ENCODE measurements around the gene LSAMP. TPM values are rescaled to one million over a fixed set of nuclear protein-coding genes. Genes with fewer than 3 reads are reported as not detected.

LSAMP gene
- total RNA-seq, 1 experiment from 2014 or later: 3.1 TPM

DNA sequence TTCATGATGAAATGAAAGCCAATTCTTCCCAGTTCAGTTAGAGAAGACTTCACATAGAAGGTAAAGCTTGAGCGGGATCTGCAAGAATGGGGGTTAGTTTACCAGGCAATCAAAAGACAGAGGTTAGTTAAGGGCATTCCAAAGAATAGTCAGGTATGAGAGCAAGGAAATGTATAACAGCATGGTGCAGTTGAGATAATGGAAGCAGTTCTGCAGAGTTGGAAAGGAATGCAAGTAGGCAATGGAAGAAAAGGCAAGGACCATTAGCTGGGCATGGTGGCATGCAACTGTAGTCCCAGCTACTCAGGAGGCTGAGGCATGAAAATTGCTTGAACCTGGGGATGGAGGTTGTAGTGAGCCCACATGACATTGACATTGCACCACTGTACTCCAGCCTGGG lies 55.0 kb downstream of the LSAMP start:
- ATAC-seq (no peak), DNase-seq (ENCODE audit: low read depth, low spot score) (no peak)
- BruUV-seq (replicated peaks): no TSS peak
- Histone ChIP-seq H3K4me3 (ENCODE audit: low read depth in 2 of 2, low read length in 2 of 2) (no peak overlapping the region), H3K9me3 (ENCODE audit: control insufficient read depth, insufficient read depth, low read depth, low read length) (no peaks in the 10 kb centered on the region), H3K27me3 (ENCODE audit: control insufficient read depth, insufficient read depth, low read length) (no peaks in the 10 kb centered on the region), H3K27ac (ENCODE audit: low read length) (no peak overlapping the region), H3K36me3 (ENCODE audit: control insufficient read depth, insufficient read depth, low read length) (no peaks in the 10 kb centered on the region), H3K4me1 (ENCODE audit: control insufficient read depth, insufficient read depth, low read length) (no peaks in the 10 kb centered on the region)
- intact Hi-C loops (cut with micrococcal nuclease; ENCODE audit: unreplicated experiment): no loop called here
- ChIA-PET POLR2A (no interaction called here), CTCF (no interaction called here)
- in situ Hi-C loops (cut with HindIII; ENCODE audit: low pct_unique_long_range_greater_than_20kb, low sequenced_read_pairs): no loop called here
- TF ChIP-seq TCF7L2 (IDR thresholded peaks at IDR 0.05; ENCODE audit: low read depth, low read length): no peak
- TF ChIP-seq, protein P1, sequence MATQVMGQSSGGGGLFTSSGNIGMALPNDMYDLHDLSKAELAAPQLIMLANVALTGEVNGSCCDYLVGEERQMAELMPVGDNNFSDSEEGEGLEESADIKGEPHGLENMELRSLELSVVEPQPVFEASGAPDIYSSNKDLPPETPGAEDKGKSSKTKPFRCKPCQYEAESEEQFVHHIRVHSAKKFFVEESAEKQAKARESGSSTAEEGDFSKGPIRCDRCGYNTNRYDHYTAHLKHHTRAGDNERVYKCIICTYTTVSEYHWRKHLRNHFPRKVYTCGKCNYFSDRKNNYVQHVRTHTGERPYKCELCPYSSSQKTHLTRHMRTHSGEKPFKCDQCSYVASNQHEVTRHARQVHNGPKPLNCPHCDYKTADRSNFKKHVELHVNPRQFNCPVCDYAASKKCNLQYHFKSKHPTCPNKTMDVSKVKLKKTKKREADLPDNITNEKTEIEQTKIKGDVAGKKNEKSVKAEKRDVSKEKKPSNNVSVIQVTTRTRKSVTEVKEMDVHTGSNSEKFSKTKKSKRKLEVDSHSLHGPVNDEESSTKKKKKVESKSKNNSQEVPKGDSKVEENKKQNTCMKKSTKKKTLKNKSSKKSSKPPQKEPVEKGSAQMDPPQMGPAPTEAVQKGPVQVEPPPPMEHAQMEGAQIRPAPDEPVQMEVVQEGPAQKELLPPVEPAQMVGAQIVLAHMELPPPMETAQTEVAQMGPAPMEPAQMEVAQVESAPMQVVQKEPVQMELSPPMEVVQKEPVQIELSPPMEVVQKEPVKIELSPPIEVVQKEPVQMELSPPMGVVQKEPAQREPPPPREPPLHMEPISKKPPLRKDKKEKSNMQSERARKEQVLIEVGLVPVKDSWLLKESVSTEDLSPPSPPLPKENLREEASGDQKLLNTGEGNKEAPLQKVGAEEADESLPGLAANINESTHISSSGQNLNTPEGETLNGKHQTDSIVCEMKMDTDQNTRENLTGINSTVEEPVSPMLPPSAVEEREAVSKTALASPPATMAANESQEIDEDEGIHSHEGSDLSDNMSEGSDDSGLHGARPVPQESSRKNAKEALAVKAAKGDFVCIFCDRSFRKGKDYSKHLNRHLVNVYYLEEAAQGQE (IDR thresholded peaks at IDR 0.05; ENCODE audit: insufficient read depth in 1 of 2, low read depth in 2 of 2, low read length in 1 of 2): no peak
- TF ChIP-seq, protein P2, sequence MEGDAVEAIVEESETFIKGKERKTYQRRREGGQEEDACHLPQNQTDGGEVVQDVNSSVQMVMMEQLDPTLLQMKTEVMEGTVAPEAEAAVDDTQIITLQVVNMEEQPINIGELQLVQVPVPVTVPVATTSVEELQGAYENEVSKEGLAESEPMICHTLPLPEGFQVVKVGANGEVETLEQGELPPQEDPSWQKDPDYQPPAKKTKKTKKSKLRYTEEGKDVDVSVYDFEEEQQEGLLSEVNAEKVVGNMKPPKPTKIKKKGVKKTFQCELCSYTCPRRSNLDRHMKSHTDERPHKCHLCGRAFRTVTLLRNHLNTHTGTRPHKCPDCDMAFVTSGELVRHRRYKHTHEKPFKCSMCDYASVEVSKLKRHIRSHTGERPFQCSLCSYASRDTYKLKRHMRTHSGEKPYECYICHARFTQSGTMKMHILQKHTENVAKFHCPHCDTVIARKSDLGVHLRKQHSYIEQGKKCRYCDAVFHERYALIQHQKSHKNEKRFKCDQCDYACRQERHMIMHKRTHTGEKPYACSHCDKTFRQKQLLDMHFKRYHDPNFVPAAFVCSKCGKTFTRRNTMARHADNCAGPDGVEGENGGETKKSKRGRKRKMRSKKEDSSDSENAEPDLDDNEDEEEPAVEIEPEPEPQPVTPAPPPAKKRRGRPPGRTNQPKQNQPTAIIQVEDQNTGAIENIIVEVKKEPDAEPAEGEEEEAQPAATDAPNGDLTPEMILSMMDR (IDR thresholded peaks at IDR 0.05): no peak
- no peak for TF ChIP-seq SIN3A (IDR thresholded peaks at IDR 0.05; ENCODE audit: borderline replicate concordance, insufficient read depth, low read depth, low read length)
- no peak for TF ChIP-seq POLR2AphosphoS5 (IDR thresholded peaks at IDR 0.05; ENCODE audit: low read depth, low read length)

DNA sequence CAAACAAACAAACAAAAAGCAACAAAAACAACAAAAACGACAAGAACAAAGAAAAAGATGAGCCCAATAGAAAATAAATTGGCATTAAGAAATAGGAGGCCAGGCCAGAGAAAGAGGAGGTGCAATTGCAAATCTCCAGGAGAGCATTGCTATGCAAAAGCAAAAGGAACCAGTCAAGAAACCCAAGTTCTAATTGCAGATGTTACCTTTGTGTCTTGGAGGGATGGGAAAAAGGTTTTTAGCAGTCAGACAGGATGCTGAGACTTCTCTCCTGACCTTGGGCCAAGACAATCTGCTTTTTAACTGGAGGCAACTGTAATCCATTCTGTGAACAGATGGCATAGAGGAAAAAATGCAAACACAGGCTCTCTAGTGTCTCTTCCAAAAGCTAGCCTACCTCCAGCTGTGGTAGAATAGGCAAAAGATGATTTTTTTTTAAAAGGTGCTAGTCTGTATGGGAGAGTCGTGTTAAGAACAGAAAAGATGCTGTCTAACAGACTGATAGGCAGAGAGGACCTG lies 56.4 kb downstream of the LSAMP start:
- no peaks in the 10 kb centered on the region for H3K9me3 ChIP-seq (ENCODE audit: control insufficient read depth, insufficient read depth, low read depth, low read length)
- no peak overlapping the region for H3K27ac ChIP-seq (ENCODE audit: low read length)
- ATAC-seq (no peak), DNase-seq (ENCODE audit: low read depth, low spot score) (no peak)
- intact Hi-C loops (cut with micrococcal nuclease; ENCODE audit: unreplicated experiment): no loop called here
- ChIA-PET CTCF (no interaction called here), POLR2A (no interaction called here)
- TF ChIP-seq SIN3A (IDR thresholded peaks at IDR 0.05; ENCODE audit: borderline replicate concordance, insufficient read depth, low read depth, low read length) (no peak), TCF7L2 (IDR thresholded peaks at IDR 0.05; ENCODE audit: low read depth, low read length) (no peak), POLR2AphosphoS5 (IDR thresholded peaks at IDR 0.05; ENCODE audit: low read depth, low read length) (no peak)
- TF ChIP-seq, protein P1 (IDR thresholded peaks at IDR 0.05; ENCODE audit: insufficient read depth in 1 of 2, low read depth in 2 of 2, low read length in 1 of 2): no peak
- TF ChIP-seq, protein P2 (IDR thresholded peaks at IDR 0.05): no peak
- H3K27me3 ChIP-seq (ENCODE audit: control insufficient read depth, insufficient read depth, low read length): no peaks in the 10 kb centered on the region
- no peaks in the 10 kb centered on the region for H3K4me1 ChIP-seq (ENCODE audit: control insufficient read depth, insufficient read depth, low read length)
- no TSS peak for BruUV-seq (replicated peaks)
- H3K4me3 ChIP-seq (ENCODE audit: low read depth in 2 of 2, low read length in 2 of 2): no peak overlapping the region
- in situ Hi-C loops (cut with HindIII; ENCODE audit: low pct_unique_long_range_greater_than_20kb, low sequenced_read_pairs): no loop called here
- no peaks in the 10 kb centered on the region for H3K36me3 ChIP-seq (ENCODE audit: control insufficient read depth, insufficient read depth, low read length)
